Endodermal cell (in vitro differentiated cells): ENCODE data around the gene GTF2IRD1. TPM values are rescaled to one million over a fixed set of nuclear protein-coding genes. Genes with fewer than 3 reads are reported as not detected.

Experiments used
- DNase-seq: peaks from one replicate; pipeline ENCODE4 v3.0.0-alpha.2; 2017
- H3K27ac ChIP-seq: 2 replicates; pipeline ENCODE4 v1.5.1; 2013; ENCODE audit warnings: mild to moderate bottlenecking, low read depth, low read length, moderate library complexity
- H3K27me3 ChIP-seq: 2 replicates; pipeline ENCODE4 v1.6.1; 2013; ENCODE audit warnings: mild to moderate bottlenecking, low read length, moderate library complexity; ENCODE audit not compliant: insufficient read depth, control insufficient read depth, poor library complexity, severe bottlenecking
- H3K36me3 ChIP-seq: 2 replicates; pipeline ENCODE4 v1.7.0; 2013; ENCODE audit warnings: mild to moderate bottlenecking, low read length, moderate library complexity; ENCODE audit not compliant: control insufficient read depth, insufficient read depth
- H3K4me1 ChIP-seq: one replicate; pipeline ENCODE4 v1.7.0; 2013; ENCODE audit warnings: low read length; ENCODE audit not compliant: control insufficient read depth, insufficient read depth
- H3K4me3 ChIP-seq: 2 replicates; pipeline ENCODE4 v1.5.1; 2013; ENCODE audit warnings: mild to moderate bottlenecking, low read length, moderate library complexity
- H3K9ac ChIP-seq: 2 replicates; pipeline ENCODE4 v1.6.1; 2013; ENCODE audit warnings: mild to moderate bottlenecking, low read length, moderate library complexity; ENCODE audit not compliant: poor library complexity, severe bottlenecking; ENCODE audit errors: extremely low read depth
- H3K9me3 ChIP-seq: 2 replicates; pipeline ENCODE4 v1.6.1; 2013; ENCODE audit warnings: mild to moderate bottlenecking, low read length, moderate library complexity; ENCODE audit not compliant: control insufficient read depth
- H3K27ac Mint-ChIP-seq: 2 replicates; pipeline ENCODE4 v1.8.0; 2020; ENCODE audit warnings: mixed read lengths
- H3K27me3 Mint-ChIP-seq: 2 replicates; pipeline ENCODE4 v1.8.0; 2021; ENCODE audit warnings: mild to moderate bottlenecking, mixed read lengths; ENCODE audit not compliant: insufficient read depth
- H3K36me3 Mint-ChIP-seq: 2 replicates; pipeline ENCODE4 v1.8.0; 2020; ENCODE audit warnings: low read depth, mixed read lengths
- H3K4me1 Mint-ChIP-seq: 2 replicates; pipeline ENCODE4 v1.8.0; 2020; ENCODE audit warnings: mixed read lengths
- H3K4me3 Mint-ChIP-seq: 2 replicates; pipeline ENCODE4 v1.8.0; 2020; ENCODE audit warnings: mild to moderate bottlenecking, moderate library complexity, mixed read lengths
- H3K9me3 Mint-ChIP-seq: 2 replicates; pipeline ENCODE4 v1.8.0; 2020; ENCODE audit warnings: mild to moderate bottlenecking, mixed read lengths
- CTCF ChIP-seq: fragments of 200-600 bp; sonication (generic); conservative IDR thresholded peaks from 2 replicates; pipeline ENCODE4 v1.5.0; 2021; ENCODE audit warnings: antibody characterized with exemption, mild to moderate bottlenecking
- WGBS, 2 experiments: methylation state at CpG; one replicate each; pipeline versions ENCODE4 v1.1.5 to v1.1.7; 2013; ENCODE audit warnings: missing lambda C conversion rate in 2 of 2, mixed read lengths in 1 of 2; ENCODE audit not compliant: insufficient coverage in 1 of 2, insufficient read length in 1 of 2; 5-methylcytosine and 5-hydroxymethylcytosine counted together
- total RNA-seq, 2 donors: library from RNA; stranded (reverse); fragmentation: NEBNext Ultra II Directional in 1 of 2; extraction: Animal tissue kit (Norgen Biotek cat#: 25700) in 1 of 2; gene quantifications; 2 replicates in 1 of 2; 3 replicates in 1 of 2; pipeline ENCODE4 v1.2.1, GENCODE V29; 2021

The GTF2IRD1 gene
- total RNA-seq, 2 donors from 2014 or later = 54.8 to 84.4 TPM

- H3K4me3 Mint-ChIP-seq = no peak overlapping the region
- Histone ChIP-seq H3K27me3 (no peaks in the 10 kb centered on the region), H3K27ac (no peak overlapping the region), H3K4me3 (no peak overlapping the region), H3K36me3 (no peaks in the 10 kb centered on the region), H3K9ac (no peak overlapping the region), H3K9me3 (no peaks in the 10 kb centered on the region), H3K4me1 (peaks cover 5% of the 10 kb centered on the region)
- no peak for TF ChIP-seq CTCF
- no peaks in the 10 kb centered on the region for H3K27me3 Mint-ChIP-seq
- no peaks in the 10 kb centered on the region for H3K9me3 Mint-ChIP-seq
- no peaks in the 10 kb centered on the region for H3K36me3 Mint-ChIP-seq
- DNase-seq = peak; percentile 76
- H3K4me1 Mint-ChIP-seq = peaks cover 11% of the 10 kb centered on the region
- peak overlapping the region; percentile 76 for H3K27ac Mint-ChIP-seq
- 78 to 88% methylated on average over 5 to 9 of the region's 9 CpGs for WGBS, 2 experiments
These were observed 163.6 kb downstream of the GTF2IRD1 start for GRCh38 chr7:74617180-74617744.

GRCh38 chr7:74619235-74619860, 165.6 kb downstream of the GTF2IRD1 start:
- H3K4me3 Mint-ChIP-seq = no peak overlapping the region
- no peak for TF ChIP-seq CTCF
- no peaks in the 10 kb centered on the region for H3K9me3 Mint-ChIP-seq
- H3K4me1 Mint-ChIP-seq = peaks cover 5% of the 10 kb centered on the region
- WGBS, 2 experiments = 83 to 89% methylated on average over 12 to 14 of the region's 14 CpGs
- H3K36me3 Mint-ChIP-seq = no peaks in the 10 kb centered on the region
- no peak overlapping the region for H3K9ac ChIP-seq
- no peaks in the 10 kb centered on the region for H3K9me3 ChIP-seq
- H3K27me3 Mint-ChIP-seq = no peaks in the 10 kb centered on the region
- H3K4me1 ChIP-seq = peaks cover 5% of the 10 kb centered on the region
- peak; percentile 61 for DNase-seq
- no peaks in the 10 kb centered on the region for H3K27me3 ChIP-seq
- H3K36me3 ChIP-seq = no peaks in the 10 kb centered on the region
- no peak overlapping the region for H3K4me3 ChIP-seq
- no peak overlapping the region for H3K27ac Mint-ChIP-seq
- peak overlapping the region; percentile 8 for H3K27ac ChIP-seq

- Histone ChIP-seq H3K4me3 (no peak overlapping the region), H3K36me3 (no peaks in the 10 kb centered on the region), H3K27ac (no peak overlapping the region), H3K27me3 (no peaks in the 10 kb centered on the region), H3K9me3 (no peaks in the 10 kb centered on the region), H3K4me1 (peaks cover 2% of the 10 kb centered on the region), H3K9ac (no peak overlapping the region)
- no peaks in the 10 kb centered on the region for H3K27me3 Mint-ChIP-seq
- 88 to 92% methylated on average over 4 to 5 of the region's 5 CpGs for WGBS, 2 experiments
- no peaks in the 10 kb centered on the region for H3K9me3 Mint-ChIP-seq
- H3K27ac Mint-ChIP-seq = no peak overlapping the region
- H3K4me3 Mint-ChIP-seq = no peak overlapping the region
- no peaks in the 10 kb centered on the region for H3K36me3 Mint-ChIP-seq
- TF ChIP-seq CTCF = no peak
- no peak for DNase-seq
- peaks cover 9% of the 10 kb centered on the region for H3K4me1 Mint-ChIP-seq
These were observed 168.6 kb downstream of the GTF2IRD1 start for GRCh38 chr7:74622228-74622749.
